ENCODE data around the gene TAS1R2.
"Not testable (repeated sequence)": the region's sequence is repeated elsewhere in the genome, so short reads cannot be mapped to it uniquely, and the experiment has no call there.

Gene TAS1R2

GRCh38 chr1:18859560-18859959 is at the start of gene TAS1R2:
Gene TAS1R2 (minus strand): TSS chr1:18859660. CDS start chr1:18859660, 0 bp downstream.
- DNase-seq, result no peak

GRCh38 chr1:18907917-18908845 is 48.7 kb upstream of the TAS1R2 start:
- DNase-seq, result no peak

- DNase-seq, result peak; percentile 58
Observed at GRCh38 chr1:18907021-18907916, 47.8 kb upstream of the TAS1R2 start.

- no peak for DNase-seq
Observed at GRCh38 chr1:18903291-18903756, 43.9 kb upstream of the TAS1R2 start.

- DNase-seq, result peak; percentile 86
Observed at GRCh38 chr1:18902523-18903290, 43.2 kb upstream of the TAS1R2 start, which contains the start of gene ALDH4A1. Gene ALDH4A1 (minus strand): TSS chr1:18902555. CDS start chr1:18902523, 32 bp downstream.

- DNase-seq, result no peak
Observed at GRCh38 chr1:18901952-18902522, 42.6 kb upstream of the TAS1R2 start.

GRCh38 chr1:18901147-18901951 is 41.9 kb upstream of the TAS1R2 start:
- no peak for DNase-seq

GRCh38 chr1:18900303-18900841 is 40.9 kb upstream of the TAS1R2 start:
- DNase-seq, result no peak

GRCh38 chr1:18899363-18900049 is 40.0 kb upstream of the TAS1R2 start:
- no peak for DNase-seq

- no peak for DNase-seq
Observed at GRCh38 chr1:18898567-18898966, 39.1 kb upstream of the TAS1R2 start.

GRCh38 chr1:18895317-18895716 is 35.9 kb upstream of the TAS1R2 start:
- no peak for DNase-seq

GRCh38 chr1:18893120-18893519 is 33.7 kb upstream of the TAS1R2 start:
- DNase-seq, result no peak

GRCh38 chr1:18891858-18892257 is 32.4 kb upstream of the TAS1R2 start:
- DNase-seq, result not testable (repeated sequence)

- DNase-seq, result no peak
Observed at GRCh38 chr1:18891426-18891780, 31.9 kb upstream of the TAS1R2 start.

GRCh38 chr1:18890706-18891425 is 31.4 kb upstream of the TAS1R2 start:
- no peak for DNase-seq

GRCh38 chr1:18886003-18886335 is 26.5 kb upstream of the TAS1R2 start:
- DNase-seq, result no peak

GRCh38 chr1:18885311-18886002 is 26.0 kb upstream of the TAS1R2 start:
- no peak for DNase-seq

- DNase-seq, result no peak
Observed at GRCh38 chr1:18884727-18885126, 25.3 kb upstream of the TAS1R2 start.

- no peak for DNase-seq
Observed at GRCh38 chr1:18884419-18884717, 24.9 kb upstream of the TAS1R2 start.
